IPS-20b (cell line): ENCODE results near the gene HAUS8.

Source experiments
- H3K27ac ChIP-seq: one replicate; pipeline ENCODE4 v1.5.1; 2013; ENCODE audit warnings: low read length
- H3K27me3 ChIP-seq: 2 replicates; pipeline ENCODE4 v1.6.1; 2013; ENCODE audit warnings: mild to moderate bottlenecking, low read length, inconsistent platforms; ENCODE audit not compliant: insufficient read depth
- H3K36me3 ChIP-seq: 2 replicates; pipeline ENCODE4 v1.6.1; 2013; ENCODE audit warnings: low read depth, mild to moderate bottlenecking, inconsistent platforms, low read length, moderate library complexity; ENCODE audit not compliant: insufficient read depth
- H3K4me1 ChIP-seq: 2 replicates; pipeline ENCODE4 v1.6.1; 2013; ENCODE audit warnings: mild to moderate bottlenecking, control low read depth, inconsistent platforms, low read length, moderate library complexity; ENCODE audit not compliant: insufficient read depth
- H3K4me3 ChIP-seq: 2 replicates; pipeline ENCODE4 v1.5.1; 2013; ENCODE audit warnings: mild to moderate bottlenecking, low read length, inconsistent platforms
- H3K9ac ChIP-seq: 2 replicates; pipeline ENCODE4 v1.6.1; 2013; ENCODE audit warnings: low read depth, mild to moderate bottlenecking, inconsistent platforms, low read length, moderate library complexity
- H3K9me3 ChIP-seq: 2 replicates; pipeline ENCODE4 v1.6.1; 2013; ENCODE audit warnings: mild to moderate bottlenecking, low read depth, low read length, inconsistent platforms; ENCODE audit not compliant: insufficient read depth

HAUS8 gene

DNA sequence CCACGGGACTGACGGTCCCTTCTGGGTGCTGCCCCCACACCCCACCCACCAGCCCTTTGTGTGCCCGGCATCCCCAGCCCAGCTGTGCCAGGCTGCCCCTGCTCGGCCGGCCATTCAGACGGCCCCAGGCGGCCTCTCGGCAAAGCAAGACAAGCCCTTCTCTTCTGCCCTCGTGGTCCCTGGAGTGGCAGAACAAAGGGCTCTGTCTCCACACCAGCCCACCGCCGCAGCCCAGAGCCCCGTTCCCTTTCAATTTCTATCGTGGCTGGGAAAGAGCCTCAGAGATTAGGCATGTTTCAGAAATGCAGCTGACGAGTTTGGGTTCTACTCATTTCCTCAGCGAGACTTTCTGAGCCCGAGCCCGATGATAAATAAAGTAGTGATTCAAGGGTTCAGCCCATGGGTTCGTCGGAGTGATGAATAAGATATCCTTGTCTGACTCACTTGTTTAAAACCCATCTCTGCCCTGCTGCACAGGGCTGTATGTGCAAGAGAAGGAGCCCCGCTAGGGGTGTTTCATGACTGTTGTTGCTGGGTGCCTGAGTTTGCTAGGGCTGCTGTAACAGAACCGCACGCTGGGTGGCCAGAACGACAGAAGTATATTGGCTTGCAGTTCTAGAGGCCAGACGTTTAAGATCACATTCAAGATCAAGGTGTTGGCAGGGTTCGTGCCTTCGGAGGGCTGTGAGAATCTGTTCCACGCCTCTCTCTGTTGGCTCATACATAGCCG is 4.6 kb upstream of the HAUS8 start:
- peak overlapping the region; percentile 32; the same call in 1 of the 2 replicates for H3K4me3 ChIP-seq
- H3K27ac ChIP-seq = no peak overlapping the region
- H3K4me1 ChIP-seq = peaks cover 4% of the 10 kb centered on the region; the same call in 1 of the 2 replicates
- no peaks in the 10 kb centered on the region for H3K36me3 ChIP-seq
- peak overlapping the region; percentile 52; the same call in 1 of the 2 replicates for H3K9ac ChIP-seq
- no peaks in the 10 kb centered on the region for H3K27me3 ChIP-seq
- no peaks in the 10 kb centered on the region for H3K9me3 ChIP-seq

GRCh38 chr19:17078920-17079709 is 3.9 kb upstream of the HAUS8 start:
- no peaks in the 10 kb centered on the region for H3K9me3 ChIP-seq
- H3K9ac ChIP-seq = peak overlapping the region; percentile 52; the same call in 1 of the 2 replicates
- H3K4me3 ChIP-seq = peak overlapping the region; percentile 32; the same call in 1 of the 2 replicates
- no peaks in the 10 kb centered on the region for H3K27me3 ChIP-seq
- no peak overlapping the region for H3K27ac ChIP-seq
- peaks cover 4% of the 10 kb centered on the region; the same call in 1 of the 2 replicates for H3K4me1 ChIP-seq
- H3K36me3 ChIP-seq = no peaks in the 10 kb centered on the region

- H3K36me3 ChIP-seq = peaks cover 2% of the 10 kb centered on the region; the same call in 1 of the 2 replicates
- H3K4me1 ChIP-seq = peaks cover 6% of the 10 kb centered on the region; the same call in 1 of the 2 replicates
- no peak overlapping the region; the same call in 1 of the 2 replicates for H3K4me3 ChIP-seq
- no peaks in the 10 kb centered on the region for H3K27me3 ChIP-seq
- H3K27ac ChIP-seq = no peak overlapping the region
- H3K9me3 ChIP-seq = no peaks in the 10 kb centered on the region
- H3K9ac ChIP-seq = no peak overlapping the region; the same call in 1 of the 2 replicates
Measured at GRCh38 chr19:17078036-17078919, 3.0 kb upstream of the HAUS8 start.

GRCh38 chr19:17077447-17078028 is 2.3 kb upstream of the HAUS8 start:
- Histone ChIP-seq H3K9me3 (no peaks in the 10 kb centered on the region), H3K36me3 (peaks cover 9% of the 10 kb centered on the region), H3K27me3 (no peaks in the 10 kb centered on the region), H3K4me1 (peaks cover 6% of the 10 kb centered on the region; the same call in 1 of the 2 replicates), H3K9ac (peak overlapping the region; percentile 84; the same call in 1 of the 2 replicates), H3K27ac (no peak overlapping the region), H3K4me3 (peak overlapping the region; percentile 90; the same call in 1 of the 2 replicates)

- no peak overlapping the region for H3K27ac ChIP-seq
Measured at GRCh38 chr19:17076543-17076991, 1.3 kb upstream of the HAUS8 start.

DNA sequence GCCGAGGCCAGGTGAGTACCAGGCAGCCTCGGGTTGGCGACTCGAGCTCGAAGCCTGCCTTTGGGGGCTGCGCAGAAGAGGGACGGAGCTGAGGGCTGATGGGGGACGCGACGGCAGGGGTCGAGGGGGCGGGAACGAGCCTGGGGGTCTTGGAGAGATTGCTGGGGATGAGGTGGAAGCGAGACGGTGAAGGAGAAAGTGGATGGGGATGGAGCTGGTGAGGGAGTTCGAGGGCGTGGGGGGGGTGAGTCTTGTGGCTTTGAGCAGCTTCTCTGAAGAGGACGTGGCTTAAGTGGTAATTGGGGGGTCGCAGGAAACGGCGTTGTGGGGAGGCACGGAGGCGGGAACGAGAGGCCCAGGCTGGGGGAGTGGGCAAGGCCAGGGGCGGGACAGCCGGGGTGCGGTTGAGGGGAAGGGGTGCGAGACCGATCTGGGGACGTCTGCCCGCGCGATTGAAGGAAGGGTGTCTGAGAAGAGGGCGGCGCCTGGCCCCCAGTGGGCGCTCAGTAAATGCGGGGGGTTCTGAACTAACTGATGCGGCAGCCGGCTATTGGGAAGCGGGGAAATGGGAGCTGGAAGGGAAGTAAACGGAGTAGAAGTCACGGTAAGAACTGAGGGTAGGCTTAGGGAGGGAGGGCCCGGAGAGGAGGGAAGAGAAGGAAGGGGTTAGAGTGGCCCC is 751 bp upstream of the HAUS8 start:
- H3K4me1 ChIP-seq = peaks cover 6% of the 10 kb centered on the region; the same call in 1 of the 2 replicates
- no peaks in the 10 kb centered on the region for H3K9me3 ChIP-seq
- H3K27ac ChIP-seq = peak overlapping the region; percentile 72
- H3K27me3 ChIP-seq = no peaks in the 10 kb centered on the region
- peaks cover 24% of the 10 kb centered on the region for H3K36me3 ChIP-seq
- H3K4me3 ChIP-seq = peak overlapping the region; percentile 90
- H3K9ac ChIP-seq = peak overlapping the region; percentile 84; the same call in 1 of the 2 replicates

More at GRCh38 chr19:17076543-17076991, 1.3 kb upstream of the HAUS8 start:
- Histone ChIP-seq H3K27me3 (no peaks in the 10 kb centered on the region), H3K4me3 (peak overlapping the region; percentile 90), H3K9me3 (no peaks in the 10 kb centered on the region), H3K4me1 (peaks cover 6% of the 10 kb centered on the region; the same call in 1 of the 2 replicates), H3K36me3 (peaks cover 18% of the 10 kb centered on the region), H3K9ac (peak overlapping the region; percentile 84; the same call in 1 of the 2 replicates)

DNA sequence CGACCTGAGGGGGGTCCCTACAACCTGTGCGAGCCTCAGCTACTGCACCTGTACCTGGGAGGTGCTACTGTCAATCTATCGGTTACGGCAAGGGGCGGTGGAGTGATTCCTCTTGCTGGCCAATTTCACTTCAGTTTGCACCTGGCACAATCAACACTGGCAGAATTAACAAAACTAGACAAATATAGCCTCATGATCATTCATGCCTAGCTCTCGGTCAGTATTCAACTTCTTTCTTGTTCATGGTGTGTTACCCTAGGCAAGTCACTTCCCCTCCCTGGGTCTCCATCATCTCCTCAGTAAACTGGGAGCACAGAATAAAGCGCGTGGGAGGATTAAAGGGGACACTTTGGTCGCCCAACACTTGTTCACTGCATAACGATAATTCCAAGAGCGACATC is 618 bp downstream of the HAUS8 start:
- Histone ChIP-seq H3K27ac (peak overlapping the region; percentile 16), H3K4me3 (peak overlapping the region; percentile 99)

DNA sequence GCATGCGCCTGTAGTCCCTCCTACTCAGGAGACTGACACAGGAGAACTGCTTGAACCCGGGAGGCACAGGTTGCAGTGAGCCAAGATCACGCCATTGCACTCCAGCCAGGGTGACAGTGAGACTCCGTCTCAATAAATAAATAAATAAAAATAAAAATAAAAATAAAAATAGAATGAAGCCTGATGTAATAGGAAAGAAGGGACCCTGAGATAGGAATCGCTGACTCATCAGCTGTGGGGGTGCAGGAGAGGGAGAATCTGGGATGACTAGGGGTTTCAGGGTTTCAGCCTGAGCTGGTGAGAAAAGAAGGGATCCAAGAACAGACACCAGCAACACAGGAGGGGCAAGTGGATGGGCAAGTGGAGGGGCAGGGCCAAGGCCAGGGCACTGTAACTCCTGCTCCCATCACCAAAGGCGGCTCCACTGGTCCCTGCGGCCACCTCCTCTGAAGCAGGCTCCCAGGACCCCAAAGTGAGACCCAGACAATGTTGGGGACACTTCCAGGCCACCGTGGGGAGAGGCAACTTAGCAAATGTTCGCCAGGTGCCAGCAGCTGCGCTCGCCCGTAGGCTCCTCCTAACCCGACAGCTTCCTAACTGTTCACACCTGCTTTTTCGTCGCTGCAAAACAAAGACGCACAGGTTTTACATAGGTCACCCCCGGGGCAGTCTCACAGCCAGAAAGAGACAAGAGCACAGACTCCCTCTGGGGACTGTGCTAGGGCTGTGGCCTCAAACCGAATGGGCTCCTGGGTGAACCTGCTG is 1.2 kb downstream of the HAUS8 start:
- peaks cover 36% of the 10 kb centered on the region for H3K36me3 ChIP-seq
- no peaks in the 10 kb centered on the region for H3K9me3 ChIP-seq
- H3K4me3 ChIP-seq = peak overlapping the region; percentile 99
- peak overlapping the region; percentile 16 for H3K27ac ChIP-seq
- peak overlapping the region; percentile 91; the same call in 1 of the 2 replicates for H3K9ac ChIP-seq
- no peaks in the 10 kb centered on the region for H3K27me3 ChIP-seq
- H3K4me1 ChIP-seq = peaks cover 6% of the 10 kb centered on the region; the same call in 1 of the 2 replicates

More for the DNA sequence above, 618 bp downstream of the HAUS8 start:
- Histone ChIP-seq H3K27me3 (no peaks in the 10 kb centered on the region), H3K9ac (peak overlapping the region; percentile 91; the same call in 1 of the 2 replicates), H3K36me3 (peaks cover 32% of the 10 kb centered on the region), H3K9me3 (no peaks in the 10 kb centered on the region), H3K4me1 (peaks cover 6% of the 10 kb centered on the region; the same call in 1 of the 2 replicates)

DNA sequence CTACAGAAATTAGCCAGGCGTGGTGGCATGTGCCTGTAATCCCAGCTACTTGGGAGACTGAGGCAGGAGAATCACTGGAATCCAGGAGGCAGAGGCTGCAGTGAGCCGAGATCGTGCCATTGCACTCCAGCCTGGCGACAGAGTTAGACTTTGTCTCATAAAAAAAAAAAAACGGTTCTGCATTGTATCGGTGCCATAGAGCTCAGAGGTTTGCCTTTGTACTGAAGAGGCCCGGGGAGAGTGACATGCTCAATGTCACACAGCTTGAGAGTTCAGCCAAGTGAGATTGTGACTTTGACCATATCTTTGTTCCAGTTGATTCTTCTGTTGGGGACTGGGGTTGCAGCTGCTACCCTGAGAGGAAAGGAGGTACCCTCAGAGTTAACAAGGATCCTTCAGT is 4.3 kb downstream of the HAUS8 start:
- no peaks in the 10 kb centered on the region for H3K9me3 ChIP-seq
- peaks cover 62% of the 10 kb centered on the region for H3K36me3 ChIP-seq
- peaks cover 5% of the 10 kb centered on the region; the same call in 1 of the 2 replicates for H3K4me1 ChIP-seq
- no peak overlapping the region for H3K4me3 ChIP-seq
- H3K27ac ChIP-seq = no peak overlapping the region
- no peaks in the 10 kb centered on the region for H3K27me3 ChIP-seq
- no peak overlapping the region for H3K9ac ChIP-seq
